Panc1 (cell line): Measurements from ENCODE around the gene IGSF21. TPM values are rescaled to one million over a fixed set of nuclear protein-coding genes. Genes with fewer than 3 reads are reported as not detected.
A peak's percentile ranks its signal among the peaks of the same experiment; 100 is the strongest.

Source experiments
- ATAC-seq: fragments of 200-7000 bp; cut with Tn5 transposase; 2 replicates; pipeline ENCODE4 v1.9.1; 2020; ENCODE audit warnings: mild to moderate bottlenecking, moderate library complexity
- BruUV-seq: library from RNA; stranded (reverse); fragments of 400-500 nt; replicated peaks from 2 replicates; lab custom pipeline; 2021; lab: Mats Ljungman, UMichigan
- CTCF ChIA-PET: fragments of 300-600 bp; sonication (Branson Sonifier 250); formaldehyde crosslinking; loops from one replicate; lab custom pipeline; 2022; ENCODE audit warnings: antibody characterized with exemption; lab: Charles Lee
- POLR2A ChIA-PET: fragments of 300-600 bp; sonication (Branson Sonifier 250); formaldehyde crosslinking; loops from one replicate; lab custom pipeline; 2022; ENCODE audit warnings: antibody characterized with exemption; lab: Charles Lee
- DNase-seq: peaks from one replicate; pipeline ENCODE4 v3.0.0-alpha.2; 2010; ENCODE audit warnings: low read depth, low spot score
- H3K27ac ChIP-seq: 2 replicates; pipeline ENCODE4 v1.5.1; 2011; ENCODE audit warnings: mild to moderate bottlenecking, low read length, inconsistent platforms
- H3K27me3 ChIP-seq: fragments of 200-500 bp; sonication (Bioruptor generic); 2 replicates; pipeline ENCODE4 v1.6.0; 2014; ENCODE audit warnings: low read length, inconsistent platforms; ENCODE audit not compliant: control insufficient read depth, insufficient read depth
- H3K36me3 ChIP-seq: fragments of 200-500 bp; sonication (Bioruptor generic); 2 replicates; pipeline ENCODE4 v1.5.1; 2014; ENCODE audit warnings: inconsistent platforms, mild to moderate bottlenecking, low read length, moderate library complexity; ENCODE audit not compliant: control insufficient read depth, insufficient read depth
- H3K4me1 ChIP-seq: 2 replicates; pipeline ENCODE4 v1.5.1; 2011; ENCODE audit warnings: inconsistent platforms, mild to moderate bottlenecking, low read length, moderate library complexity; ENCODE audit not compliant: control insufficient read depth, insufficient read depth
- H3K4me3 ChIP-seq, 2 experiments: 2 replicates each; pipeline ENCODE4 v1.5.1; 2011 to 2012; ENCODE audit warnings: low read depth in 2 of 2, low read length in 2 of 2, mild to moderate bottlenecking in 2 of 2, inconsistent platforms in 1 of 2, moderate library complexity in 1 of 2
- H3K9me3 ChIP-seq: fragments of 200-500 bp; sonication (Bioruptor generic); 2 replicates; pipeline ENCODE4 v1.5.1; 2014; ENCODE audit warnings: low read depth, mild to moderate bottlenecking, inconsistent platforms, low read length, moderate library complexity; ENCODE audit not compliant: control insufficient read depth, insufficient read depth
- POLR2AphosphoS5 ChIP-seq: IDR thresholded peaks from 2 replicates; pipeline ENCODE4 v1.6.1; 2012; ENCODE audit warnings: mild to moderate bottlenecking, low read depth, low read length, moderate library complexity
- SIN3A ChIP-seq: IDR thresholded peaks from 2 replicates; pipeline ENCODE4 v1.6.1; 2012; ENCODE audit warnings: low read depth, mild to moderate bottlenecking, low read length, moderate library complexity, borderline replicate concordance; ENCODE audit not compliant: insufficient read depth
- TCF7L2 ChIP-seq: IDR thresholded peaks from 2 replicates; pipeline ENCODE4 v1.6.1; 2011; ENCODE audit warnings: mild to moderate bottlenecking, low read depth, low read length, inconsistent platforms
- in situ Hi-C: cut with HindIII; loops from 2 replicates; pipeline ENCODE4 v1.10.0; 2016; ENCODE audit warnings: low sequenced_read_pairs, low pct_unique_long_range_greater_than_20kb
- intact Hi-C: fragments of 100-400 bp; cut with micrococcal nuclease; formaldehyde crosslinking; loops from one replicate; pipeline ENCODE4 v1.10.0; 2022; ENCODE audit not compliant: unreplicated experiment
- total RNA-seq: library from RNA; stranded (reverse); gene quantifications from one replicate; pipeline ENCODE4 v1.2.1, GENCODE V29; 2021; ENCODE audit not compliant: unreplicated experiment
- TF ChIP-seq, protein P1 (sequence below), 2 experiments: IDR thresholded peaks; 2 replicates each; pipeline ENCODE4 v1.6.1; 2011 to 2012; ENCODE audit warnings: low read depth in 2 of 2, control low read depth in 1 of 2, low read length in 1 of 2, mild to moderate bottlenecking in 1 of 2, moderate library complexity in 1 of 2; ENCODE audit not compliant: insufficient read depth in 1 of 2
- TF ChIP-seq, protein P2 (sequence below): fragments of 450-650 bp; IDR thresholded peaks from 2 replicates; pipeline ENCODE4 v1.5.1; 2017; ENCODE audit warnings: mild to moderate bottlenecking

The IGSF21 gene
- total RNA-seq, 1 experiment from 2014 or later: not detected

DNA sequence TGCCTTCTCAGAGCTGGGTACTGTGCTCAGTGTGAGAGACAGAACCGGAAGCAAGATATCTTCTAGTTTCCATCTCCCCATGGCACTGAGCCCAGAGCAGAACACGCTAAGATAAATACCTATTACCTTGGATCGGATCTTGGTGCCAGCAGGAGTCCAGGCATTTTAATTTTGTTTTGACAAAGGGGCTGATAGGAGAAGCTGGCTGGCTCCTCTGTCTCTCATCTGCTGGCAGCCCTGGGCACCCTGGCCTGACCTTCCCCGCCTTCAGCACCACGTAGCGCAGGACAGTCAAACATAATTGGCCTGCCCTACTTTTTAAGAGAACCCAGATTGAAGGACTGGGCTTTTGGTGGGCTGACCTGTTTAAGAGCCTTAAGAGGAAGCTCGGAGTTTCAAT lies 212.5 kb downstream of the IGSF21 start:
- no peaks in the 10 kb centered on the region for H3K9me3 ChIP-seq
- ChIA-PET POLR2A (no interaction called here), CTCF (no interaction called here)
- in situ Hi-C loops: no loop called here
- H3K27me3 ChIP-seq: peaks cover 4% of the 10 kb centered on the region; the same call in 1 of the 2 replicates
- TF ChIP-seq, protein P1, sequence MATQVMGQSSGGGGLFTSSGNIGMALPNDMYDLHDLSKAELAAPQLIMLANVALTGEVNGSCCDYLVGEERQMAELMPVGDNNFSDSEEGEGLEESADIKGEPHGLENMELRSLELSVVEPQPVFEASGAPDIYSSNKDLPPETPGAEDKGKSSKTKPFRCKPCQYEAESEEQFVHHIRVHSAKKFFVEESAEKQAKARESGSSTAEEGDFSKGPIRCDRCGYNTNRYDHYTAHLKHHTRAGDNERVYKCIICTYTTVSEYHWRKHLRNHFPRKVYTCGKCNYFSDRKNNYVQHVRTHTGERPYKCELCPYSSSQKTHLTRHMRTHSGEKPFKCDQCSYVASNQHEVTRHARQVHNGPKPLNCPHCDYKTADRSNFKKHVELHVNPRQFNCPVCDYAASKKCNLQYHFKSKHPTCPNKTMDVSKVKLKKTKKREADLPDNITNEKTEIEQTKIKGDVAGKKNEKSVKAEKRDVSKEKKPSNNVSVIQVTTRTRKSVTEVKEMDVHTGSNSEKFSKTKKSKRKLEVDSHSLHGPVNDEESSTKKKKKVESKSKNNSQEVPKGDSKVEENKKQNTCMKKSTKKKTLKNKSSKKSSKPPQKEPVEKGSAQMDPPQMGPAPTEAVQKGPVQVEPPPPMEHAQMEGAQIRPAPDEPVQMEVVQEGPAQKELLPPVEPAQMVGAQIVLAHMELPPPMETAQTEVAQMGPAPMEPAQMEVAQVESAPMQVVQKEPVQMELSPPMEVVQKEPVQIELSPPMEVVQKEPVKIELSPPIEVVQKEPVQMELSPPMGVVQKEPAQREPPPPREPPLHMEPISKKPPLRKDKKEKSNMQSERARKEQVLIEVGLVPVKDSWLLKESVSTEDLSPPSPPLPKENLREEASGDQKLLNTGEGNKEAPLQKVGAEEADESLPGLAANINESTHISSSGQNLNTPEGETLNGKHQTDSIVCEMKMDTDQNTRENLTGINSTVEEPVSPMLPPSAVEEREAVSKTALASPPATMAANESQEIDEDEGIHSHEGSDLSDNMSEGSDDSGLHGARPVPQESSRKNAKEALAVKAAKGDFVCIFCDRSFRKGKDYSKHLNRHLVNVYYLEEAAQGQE (IDR thresholded peaks at IDR 0.05; ENCODE audit: insufficient read depth in 1 of 2, low read depth in 2 of 2, low read length in 1 of 2): no peak
- TF ChIP-seq TCF7L2: no peak
- no peak for TF ChIP-seq SIN3A
- TF ChIP-seq, protein P2, sequence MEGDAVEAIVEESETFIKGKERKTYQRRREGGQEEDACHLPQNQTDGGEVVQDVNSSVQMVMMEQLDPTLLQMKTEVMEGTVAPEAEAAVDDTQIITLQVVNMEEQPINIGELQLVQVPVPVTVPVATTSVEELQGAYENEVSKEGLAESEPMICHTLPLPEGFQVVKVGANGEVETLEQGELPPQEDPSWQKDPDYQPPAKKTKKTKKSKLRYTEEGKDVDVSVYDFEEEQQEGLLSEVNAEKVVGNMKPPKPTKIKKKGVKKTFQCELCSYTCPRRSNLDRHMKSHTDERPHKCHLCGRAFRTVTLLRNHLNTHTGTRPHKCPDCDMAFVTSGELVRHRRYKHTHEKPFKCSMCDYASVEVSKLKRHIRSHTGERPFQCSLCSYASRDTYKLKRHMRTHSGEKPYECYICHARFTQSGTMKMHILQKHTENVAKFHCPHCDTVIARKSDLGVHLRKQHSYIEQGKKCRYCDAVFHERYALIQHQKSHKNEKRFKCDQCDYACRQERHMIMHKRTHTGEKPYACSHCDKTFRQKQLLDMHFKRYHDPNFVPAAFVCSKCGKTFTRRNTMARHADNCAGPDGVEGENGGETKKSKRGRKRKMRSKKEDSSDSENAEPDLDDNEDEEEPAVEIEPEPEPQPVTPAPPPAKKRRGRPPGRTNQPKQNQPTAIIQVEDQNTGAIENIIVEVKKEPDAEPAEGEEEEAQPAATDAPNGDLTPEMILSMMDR: no peak
- TF ChIP-seq POLR2AphosphoS5: no peak
- no peak overlapping the region for H3K4me3 ChIP-seq
- ATAC-seq (no peak), DNase-seq (no peak)
- no peaks in the 10 kb centered on the region for H3K4me1 ChIP-seq
- no TSS peak for BruUV-seq
- no peaks in the 10 kb centered on the region for H3K36me3 ChIP-seq
- intact Hi-C loops: no loop called here
- H3K27ac ChIP-seq: no peak overlapping the region

DNA sequence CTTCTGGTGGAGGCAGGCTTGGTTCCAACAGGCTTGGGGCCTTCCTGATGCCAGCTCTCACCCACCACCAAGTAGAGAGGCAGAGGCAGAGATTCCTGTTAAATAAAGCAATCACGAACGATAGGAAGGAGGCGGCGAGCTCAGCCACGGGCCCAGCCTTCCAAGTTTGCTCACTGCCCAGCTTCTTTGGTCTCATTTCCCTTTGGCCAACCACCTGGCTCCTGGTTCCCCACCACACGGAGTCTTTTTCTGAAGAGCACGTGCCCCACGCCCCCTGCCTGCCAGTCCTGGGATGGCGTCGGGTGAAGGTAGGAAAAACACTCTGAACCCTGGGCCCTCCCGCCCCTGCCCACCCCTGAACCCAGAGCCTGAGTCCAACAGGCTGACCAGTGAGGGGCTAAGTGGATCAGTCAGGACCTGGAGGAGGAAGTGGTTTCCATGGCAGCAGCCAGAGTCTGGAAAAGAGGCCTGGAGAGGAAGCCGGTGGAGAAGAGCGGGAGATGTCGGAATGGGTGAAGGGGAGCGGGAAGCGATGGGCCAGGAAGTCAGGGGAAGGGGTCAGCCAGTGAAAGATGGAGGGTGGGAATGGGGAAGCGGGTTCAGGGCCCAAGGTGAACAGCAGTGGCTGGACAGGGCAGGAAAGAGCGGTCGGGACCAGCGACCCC lies 214.9 kb downstream of the IGSF21 start:
- Histone ChIP-seq H3K27me3 (peaks cover 6% of the 10 kb centered on the region), H3K9me3 (no peaks in the 10 kb centered on the region), H3K27ac (no peak overlapping the region), H3K4me3 (no peak overlapping the region), H3K36me3 (no peaks in the 10 kb centered on the region), H3K4me1 (no peaks in the 10 kb centered on the region)
- intact Hi-C loops: no loop called here
- no TSS peak for BruUV-seq
- no peak for DNase-seq
- in situ Hi-C loops: no loop called here
- TF ChIP-seq SIN3A: no peak
- TF ChIP-seq, protein P2: peak; percentile 67
- CTCF ChIA-PET: interaction anchor here (0.6 kb wide), 1 partner anchor 32 kb away, joined by 3 read pairs; no protein-coding TSS in a partner anchor
- POLR2A ChIA-PET: interaction anchor here (0.7 kb wide), 1 partner anchor 156 kb away, joined by 3 read pairs; no protein-coding TSS in a partner anchor
- ATAC-seq: no peak
